CD14-positive monocyte (primary cell): ENCODE results near the gene TPST1. TPM values are rescaled to one million over a fixed set of nuclear protein-coding genes. Genes with fewer than 3 reads are reported as not detected.

Source experiments
- DNase-seq, 3 donors: peaks; one replicate each; pipeline ENCODE4 v3.0.0-alpha.2; 2011 to 2022
- H2AFZ ChIP-seq: 2 replicates; pipeline ENCODE4 v1.6.0; 2012; ENCODE audit warnings: mild to moderate bottlenecking, low read depth, low read length, inconsistent platforms; ENCODE audit not compliant: insufficient read depth, poor library complexity, severe bottlenecking
- H3K27ac ChIP-seq, 2 donors: 1 replicate in 1 of 2; 2 replicates in 1 of 2; pipeline ENCODE4 v1.5.1; 2012 to 2013; ENCODE audit warnings: low read length in 2 of 2, control low read depth in 1 of 2, inconsistent platforms in 1 of 2, low read depth in 1 of 2, mild to moderate bottlenecking in 1 of 2
- H3K27me3 ChIP-seq, 2 donors: one replicate each; pipeline versions ENCODE4 v1.6.0 to v1.6.1; 2011 to 2013; ENCODE audit warnings: low read length in 2 of 2; ENCODE audit not compliant: control insufficient read depth in 2 of 2, insufficient read depth in 2 of 2
- H3K36me3 ChIP-seq, 2 donors: replicated peaks in 1 of 2; 1 replicate in 1 of 2; 2 replicates in 1 of 2; pipeline versions ENCODE4 v1.5.1 to v1.6.1; 2012 to 2013; ENCODE audit warnings: low read length in 2 of 2, control low read depth in 1 of 2, inconsistent platforms in 1 of 2, mild to moderate bottlenecking in 1 of 2; ENCODE audit not compliant: insufficient read depth in 2 of 2, control insufficient read depth in 1 of 2
- H3K4me1 ChIP-seq, 2 donors: 1 replicate in 1 of 2; 2 replicates in 1 of 2; pipeline versions ENCODE4 v1.5.1 to v1.6.1; 2012 to 2013; ENCODE audit warnings: low read length in 2 of 2, control low read depth in 1 of 2, inconsistent platforms in 1 of 2, mild to moderate bottlenecking in 1 of 2, moderate library complexity in 1 of 2; ENCODE audit not compliant: insufficient read depth in 2 of 2, control insufficient read depth in 1 of 2
- H3K4me2 ChIP-seq: replicated peaks from 2 replicates; pipeline ENCODE3; 2012; ENCODE audit warnings: low read length, moderate library complexity, mild to moderate bottlenecking; ENCODE audit not compliant: poor library complexity, severe bottlenecking; ENCODE audit errors: extremely low read depth
- H3K4me3 ChIP-seq, 3 experiments: fragments of 200-600 bp in 1 of 3; sonication (generic) in 1 of 3; replicated peaks in 1 of 3; 1 replicate in 2 of 3; 2 replicates in 1 of 3; pipeline ENCODE4 v1.5.1; 2011 to 2013; ENCODE audit warnings: low read length in 3 of 3, mild to moderate bottlenecking in 3 of 3, control low read depth in 2 of 3, low read depth in 2 of 3, inconsistent platforms in 1 of 3, moderate library complexity in 1 of 3
- H3K79me2 ChIP-seq: 2 replicates; pipeline ENCODE4 v1.6.0; 2012; ENCODE audit warnings: mild to moderate bottlenecking, control low read depth, inconsistent platforms, low read length, moderate library complexity; ENCODE audit not compliant: insufficient read depth
- H3K9ac ChIP-seq: 2 replicates; pipeline ENCODE4 v1.6.0; 2017; ENCODE audit warnings: low read length, mild to moderate bottlenecking; ENCODE audit not compliant: insufficient read depth, poor library complexity, severe bottlenecking
- H3K9me3 ChIP-seq, 2 donors: replicated peaks in 1 of 2; 1 replicate in 1 of 2; 2 replicates in 1 of 2; pipeline versions ENCODE4 v1.5.1 to v1.6.1; 2012 to 2013; ENCODE audit warnings: low read length in 2 of 2, control low read depth in 1 of 2; ENCODE audit not compliant: control insufficient read depth in 1 of 2, insufficient read depth in 1 of 2
- H4K20me1 ChIP-seq: 2 replicates; pipeline ENCODE4 v1.6.0; 2012; ENCODE audit warnings: mild to moderate bottlenecking, low read length, control low read depth, moderate library complexity; ENCODE audit not compliant: insufficient read depth
- H3K27ac Mint-ChIP-seq, 7 donors: one replicate each; pipeline ENCODE4 v1.8.0; 2020; ENCODE audit warnings: mild to moderate bottlenecking in 7 of 7, mixed read lengths in 7 of 7, moderate library complexity in 6 of 7, inconsistent platforms in 2 of 7
- H3K27me3 Mint-ChIP-seq, 3 donors: one replicate each; pipeline ENCODE4 v1.8.0; 2021 to 2022; ENCODE audit warnings: low read depth in 3 of 3, mild to moderate bottlenecking in 3 of 3, mixed read lengths in 3 of 3, moderate library complexity in 3 of 3, inconsistent platforms in 1 of 3
- H3K36me3 Mint-ChIP-seq, 2 donors: one replicate each; pipeline ENCODE4 v1.8.0; 2020; ENCODE audit warnings: mixed read lengths in 2 of 2, inconsistent platforms in 1 of 2, mild to moderate bottlenecking in 1 of 2
- H3K4me1 Mint-ChIP-seq: one replicate; pipeline ENCODE4 v1.8.0; 2020; ENCODE audit warnings: mild to moderate bottlenecking, mixed read lengths
- H3K4me3 Mint-ChIP-seq, 2 donors: one replicate each; pipeline ENCODE4 v1.8.0; 2020; ENCODE audit warnings: mild to moderate bottlenecking in 2 of 2, mixed read lengths in 2 of 2, moderate library complexity in 1 of 2
- H3K9me3 Mint-ChIP-seq, 7 donors: one replicate each; pipeline ENCODE4 v1.8.0; 2020 to 2022; ENCODE audit warnings: mixed read lengths in 7 of 7, mild to moderate bottlenecking in 6 of 7, moderate library complexity in 6 of 7, inconsistent platforms in 2 of 7
- WGBS: methylation state at CpG from one replicate; pipeline ENCODE4 v1.1.5; 2013; ENCODE audit warnings: missing lambda C conversion rate; ENCODE audit not compliant: insufficient coverage; 5-methylcytosine and 5-hydroxymethylcytosine counted together
- intact Hi-C, 2 donors: fragments of 100-400 bp; cut with micrococcal nuclease; formaldehyde crosslinking; loops; one replicate each; pipeline versions ENCODE4 v1.15.0 to v1.15.1; 2023
- polyA plus RNA-seq, 3 donors: library from polyadenylated mRNA; depleted of rRNA in 1 of 3; unstranded in 2 of 3; stranded (reverse) in 1 of 3; fragments of 300-500 nt in 2 of 3; fragments of >200 nt in 1 of 3; fragmentation: Illumina TruSeq in 2 of 3; gene quantifications; 1 replicate in 2 of 3; 2 replicates in 1 of 3; pipeline ENCODE4 v1.2.3, GENCODE V29; 2012 to 2021
- TF ChIP-seq, protein P1 (sequence below): fragments of 200-600 bp; IDR thresholded peaks from one replicate; pipeline ENCODE4 v1.8.0; 2022; ENCODE audit warnings: antibody characterized with exemption, mild to moderate bottlenecking

The TPST1 gene
- polyA plus RNA-seq, 3 donors: 0.54 to 4.8 (median 4.2) TPM

DNA sequence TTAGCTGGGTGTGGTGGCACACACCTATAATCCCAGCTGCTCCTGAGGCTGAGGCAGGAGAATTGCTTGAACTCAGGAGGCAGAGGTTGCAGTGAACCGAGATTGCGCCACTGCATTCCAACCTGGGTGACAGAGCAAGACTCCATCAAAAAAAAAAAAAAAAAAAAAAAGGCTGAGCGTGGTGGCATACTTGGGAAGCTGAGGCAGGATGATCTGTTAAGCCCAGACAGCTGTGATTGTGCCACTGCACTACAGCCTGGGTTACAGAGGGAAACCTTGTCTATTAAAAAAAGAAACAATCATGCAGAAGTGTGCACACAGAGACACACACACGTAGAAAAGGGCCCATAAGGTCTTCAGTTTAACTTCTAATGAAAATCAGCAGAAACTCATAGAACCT, 150.6 kb downstream of the TPST1 start:
- H3K4me3 ChIP-seq: no peak overlapping the region
- WGBS: no CpG with 5 or more reads among the region's 4 CpGs
- no peaks in the 10 kb centered on the region for H3K79me2 ChIP-seq
- DNase-seq: no peak
- H3K36me3 Mint-ChIP-seq: no peaks in the 10 kb centered on the region
- H3K4me1 ChIP-seq: peaks cover 5 to 6% of the 10 kb centered on the region in 2 donors
- no peak overlapping the region for H3K27ac Mint-ChIP-seq
- no peak overlapping the region for H3K27ac ChIP-seq
- intact Hi-C loops: no loop called here
- H3K9me3 Mint-ChIP-seq: peaks cover 0 to 2% (median 0%) of the 10 kb centered on the region in 7 donors
- no peaks in the 10 kb centered on the region for H3K9me3 ChIP-seq
- H3K4me2 ChIP-seq: no peak overlapping the region
- H3K36me3 ChIP-seq: no peaks in the 10 kb centered on the region
- H3K4me3 Mint-ChIP-seq: no peak overlapping the region
- TF ChIP-seq, protein P1, sequence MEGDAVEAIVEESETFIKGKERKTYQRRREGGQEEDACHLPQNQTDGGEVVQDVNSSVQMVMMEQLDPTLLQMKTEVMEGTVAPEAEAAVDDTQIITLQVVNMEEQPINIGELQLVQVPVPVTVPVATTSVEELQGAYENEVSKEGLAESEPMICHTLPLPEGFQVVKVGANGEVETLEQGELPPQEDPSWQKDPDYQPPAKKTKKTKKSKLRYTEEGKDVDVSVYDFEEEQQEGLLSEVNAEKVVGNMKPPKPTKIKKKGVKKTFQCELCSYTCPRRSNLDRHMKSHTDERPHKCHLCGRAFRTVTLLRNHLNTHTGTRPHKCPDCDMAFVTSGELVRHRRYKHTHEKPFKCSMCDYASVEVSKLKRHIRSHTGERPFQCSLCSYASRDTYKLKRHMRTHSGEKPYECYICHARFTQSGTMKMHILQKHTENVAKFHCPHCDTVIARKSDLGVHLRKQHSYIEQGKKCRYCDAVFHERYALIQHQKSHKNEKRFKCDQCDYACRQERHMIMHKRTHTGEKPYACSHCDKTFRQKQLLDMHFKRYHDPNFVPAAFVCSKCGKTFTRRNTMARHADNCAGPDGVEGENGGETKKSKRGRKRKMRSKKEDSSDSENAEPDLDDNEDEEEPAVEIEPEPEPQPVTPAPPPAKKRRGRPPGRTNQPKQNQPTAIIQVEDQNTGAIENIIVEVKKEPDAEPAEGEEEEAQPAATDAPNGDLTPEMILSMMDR: no peak
- H2AFZ ChIP-seq: no peak overlapping the region
- H4K20me1 ChIP-seq: no peaks in the 10 kb centered on the region
- no peak overlapping the region for H3K9ac ChIP-seq
- H3K4me1 Mint-ChIP-seq: peaks cover 12% of the 10 kb centered on the region
- no peaks in the 10 kb centered on the region for H3K27me3 ChIP-seq
- H3K27me3 Mint-ChIP-seq: peaks cover 0 to 5% (median 0%) of the 10 kb centered on the region in 3 donors

DNA sequence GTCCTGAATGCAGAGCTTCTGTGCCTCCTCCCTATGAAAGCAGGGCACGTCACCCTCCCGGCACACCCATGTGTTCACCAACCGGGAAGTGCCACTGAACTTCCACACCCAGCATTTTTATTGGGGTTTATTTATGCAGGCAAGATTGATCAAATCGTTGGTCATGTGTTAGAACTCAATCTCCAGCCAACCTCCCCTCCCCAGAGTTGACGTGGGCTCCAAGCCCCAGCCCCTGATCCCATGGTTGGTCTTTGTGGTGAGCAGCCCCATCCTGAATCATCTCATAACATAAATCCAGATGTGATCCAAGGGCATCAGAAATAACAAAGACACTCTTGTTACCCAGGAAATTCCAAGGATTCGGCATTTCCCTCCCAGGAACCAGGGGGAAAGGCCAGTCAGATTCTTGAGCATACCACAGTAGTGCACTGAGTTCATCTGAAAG, 151.2 kb downstream of the TPST1 start:
- no peak overlapping the region for H3K4me2 ChIP-seq
- WGBS: 100% methylated on average over 2 of the region's 6 CpGs
- Mint-ChIP-seq H3K27ac (no peak overlapping the region), H3K4me1 (peaks cover 12% of the 10 kb centered on the region), H3K9me3 (peaks cover 0 to 2% (median 0%) of the 10 kb centered on the region in 7 donors), H3K4me3 (no peak overlapping the region), H3K27me3 (peaks cover 0 to 5% (median 0%) of the 10 kb centered on the region in 3 donors), H3K36me3 (no peaks in the 10 kb centered on the region)
- no peaks in the 10 kb centered on the region for H3K27me3 ChIP-seq
- no peaks in the 10 kb centered on the region for H4K20me1 ChIP-seq
- H3K36me3 ChIP-seq: no peaks in the 10 kb centered on the region
- H3K9ac ChIP-seq: no peak overlapping the region
- intact Hi-C loops: no loop called here
- H3K79me2 ChIP-seq: no peaks in the 10 kb centered on the region
- DNase-seq: no peak
- TF ChIP-seq, protein P1: no peak
- H3K4me3 ChIP-seq: no peak overlapping the region
- peaks cover 5 to 6% of the 10 kb centered on the region in 2 donors for H3K4me1 ChIP-seq
- H2AFZ ChIP-seq: no peak overlapping the region
- H3K27ac ChIP-seq: no peak overlapping the region
- no peaks in the 10 kb centered on the region for H3K9me3 ChIP-seq
